Limb (tissue), 2 donors: ENCODE measurements around the gene GPANK1.
"Not testable (repeated sequence)": the region's sequence is repeated elsewhere in the genome, so short reads cannot be mapped to it uniquely, and the experiment has no call there.

ENCODE experiments used
- DNase-seq, 2 donors: peaks; one replicate each; pipeline ENCODE4 v3.0.0-alpha.2; 2016; ENCODE audit errors: extremely low spot score in 2 of 2

The GPANK1 gene

GRCh38 chr6:31664790-31665500 is at the start of gene GPANK1:
Gene GPANK1, minus strand, starts transcription at chr6:31664997. Its CDS starts 519 bp downstream, at chr6:31664478.
- peak; percentile 85 to 97 for DNase-seq

- DNase-seq, result no peak
Observed at GRCh38 chr6:31713991-31714684, 49.3 kb upstream of the GPANK1 start.

GRCh38 chr6:31713465-31713864 is 48.7 kb upstream of the GPANK1 start:
- no peak for DNase-seq

- no peak for DNase-seq
Observed at GRCh38 chr6:31712296-31712695, 47.5 kb upstream of the GPANK1 start.

GRCh38 chr6:31711233-31711632 is 46.4 kb upstream of the GPANK1 start:
- no peak for DNase-seq

- no peak for DNase-seq
Observed at GRCh38 chr6:31710523-31711219, 45.9 kb upstream of the GPANK1 start.

GRCh38 chr6:31709157-31709556 is 44.4 kb upstream of the GPANK1 start:
- not testable (repeated sequence) for DNase-seq

- no peak for DNase-seq
Observed at GRCh38 chr6:31708224-31708623, 43.4 kb upstream of the GPANK1 start.

GRCh38 chr6:31707701-31708100 is 42.9 kb upstream of the GPANK1 start:
- DNase-seq, result no peak

GRCh38 chr6:31706599-31706998 is 41.8 kb upstream of the GPANK1 start, which contains the start of gene LY6G6F:
Gene LY6G6F, plus strand, starts transcription at chr6:31706866. Its CDS starts 41 bp downstream, at chr6:31706907.
- no peak for DNase-seq

GRCh38 chr6:31705931-31706330 is 41.1 kb upstream of the GPANK1 start:
- no peak for DNase-seq

- DNase-seq, result peak; percentile 99
Observed at GRCh38 chr6:31702819-31703716, 38.3 kb upstream of the GPANK1 start, which contains the start of gene ABHD16A. Gene ABHD16A, minus strand, starts transcription at chr6:31703324. Its CDS starts 43 bp downstream, at chr6:31703281.

- DNase-seq, result no peak
Observed at GRCh38 chr6:31702405-31702818, 37.6 kb upstream of the GPANK1 start.

- DNase-seq, result no peak
Observed at GRCh38 chr6:31701666-31702404, 37.0 kb upstream of the GPANK1 start.

GRCh38 chr6:31700740-31701401 is 36.1 kb upstream of the GPANK1 start:
- DNase-seq, result no peak

GRCh38 chr6:31697555-31697954 is 32.8 kb upstream of the GPANK1 start:
- DNase-seq, result no peak

GRCh38 chr6:31693535-31693934 is 28.7 kb upstream of the GPANK1 start:
- no peak for DNase-seq

GRCh38 chr6:31692886-31693285 is 28.1 kb upstream of the GPANK1 start:
- DNase-seq, result no peak

GRCh38 chr6:31692353-31692752 is 27.6 kb upstream of the GPANK1 start:
- DNase-seq, result no peak

- no peak for DNase-seq
Observed at GRCh38 chr6:31691564-31692108, 26.8 kb upstream of the GPANK1 start.
